MV-4-11 (cell line): ENCODE data around the gene COBL.

Source experiments
- DNase-seq: peaks from one replicate; lab custom pipeline; 2025; lab: John Stamatoyannopoulos, UW

COBL gene

GRCh38 chr7:51144178-51144577 lies 172.4 kb downstream of the COBL start:
- no peak for DNase-seq

GRCh38 chr7:51142741-51143385 lies 173.7 kb downstream of the COBL start:
- no peak for DNase-seq

GRCh38 chr7:51141451-51142003 lies 175.1 kb downstream of the COBL start:
- DNase-seq: no peak

- DNase-seq: no peak
These were observed 176.1 kb downstream of the COBL start for GRCh38 chr7:51140199-51141164.

GRCh38 chr7:51139796-51140195 lies 176.8 kb downstream of the COBL start:
- no peak for DNase-seq

- DNase-seq: no peak
These were observed 178.2 kb downstream of the COBL start for GRCh38 chr7:51138123-51139085.

- no peak for DNase-seq
These were observed 181.0 kb downstream of the COBL start for GRCh38 chr7:51135576-51135975.

GRCh38 chr7:51134013-51134441 lies 182.6 kb downstream of the COBL start:
- DNase-seq: no peak

GRCh38 chr7:51132661-51133060 lies 183.9 kb downstream of the COBL start:
- DNase-seq: no peak

- no peak for DNase-seq
These were observed 186.8 kb downstream of the COBL start for GRCh38 chr7:51129527-51130472.

- no peak for DNase-seq
These were observed 187.8 kb downstream of the COBL start for GRCh38 chr7:51128545-51129435.

- DNase-seq: no peak
These were observed 189.0 kb downstream of the COBL start for GRCh38 chr7:51127618-51127904.

- DNase-seq: no peak
These were observed 189.6 kb downstream of the COBL start for GRCh38 chr7:51126813-51127617.

- DNase-seq: no peak
These were observed 190.3 kb downstream of the COBL start for GRCh38 chr7:51126324-51126723.

- DNase-seq: no peak
These were observed 192.3 kb downstream of the COBL start for GRCh38 chr7:51124321-51124720.

GRCh38 chr7:51123322-51124019 lies 193.1 kb downstream of the COBL start:
- DNase-seq: peak; percentile 76

- no peak for DNase-seq
These were observed 194.6 kb downstream of the COBL start for GRCh38 chr7:51121931-51122425.
